ENCODE data around the gene LRCOL1.

DNA sequence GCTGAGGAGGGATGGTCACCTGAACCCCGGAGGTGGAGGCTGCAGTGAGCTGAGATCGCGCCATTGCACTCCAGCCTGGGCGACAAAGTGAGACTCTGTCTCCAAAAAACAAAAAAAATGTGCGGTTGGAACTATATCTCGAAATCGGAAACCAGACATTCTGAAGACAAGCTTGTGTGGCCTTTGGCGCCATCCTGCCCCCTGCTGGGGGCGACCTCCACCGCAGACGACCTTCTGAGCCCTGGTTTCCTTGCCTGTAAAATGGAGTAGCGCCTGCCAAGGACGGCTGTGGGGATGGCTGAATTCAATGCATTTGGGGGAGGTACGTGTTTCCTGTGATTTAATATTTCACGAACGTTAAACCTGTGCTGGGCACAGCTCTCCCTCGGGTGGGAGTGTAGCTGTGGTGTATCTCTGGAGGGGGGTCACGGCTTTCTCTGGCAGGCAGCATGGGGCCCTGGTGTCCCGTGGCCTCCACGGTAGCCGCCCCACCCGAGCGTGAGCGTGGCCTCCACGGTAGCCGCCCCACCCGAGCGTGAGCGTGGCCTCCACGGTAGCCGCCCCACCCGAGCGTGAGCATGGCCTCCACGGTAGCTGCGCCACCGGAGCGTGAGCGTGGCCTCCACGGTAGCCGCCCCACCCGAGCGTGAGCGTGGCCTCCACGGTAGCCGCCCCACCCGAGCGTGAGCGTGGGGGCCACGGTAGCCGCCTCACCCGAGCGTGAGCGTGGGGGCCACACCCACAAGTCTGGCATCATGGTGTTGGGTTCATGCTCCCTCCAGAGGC is 55.3 kb downstream of the LRCOL1 start:
- TF ChIP-seq, protein P1, sequence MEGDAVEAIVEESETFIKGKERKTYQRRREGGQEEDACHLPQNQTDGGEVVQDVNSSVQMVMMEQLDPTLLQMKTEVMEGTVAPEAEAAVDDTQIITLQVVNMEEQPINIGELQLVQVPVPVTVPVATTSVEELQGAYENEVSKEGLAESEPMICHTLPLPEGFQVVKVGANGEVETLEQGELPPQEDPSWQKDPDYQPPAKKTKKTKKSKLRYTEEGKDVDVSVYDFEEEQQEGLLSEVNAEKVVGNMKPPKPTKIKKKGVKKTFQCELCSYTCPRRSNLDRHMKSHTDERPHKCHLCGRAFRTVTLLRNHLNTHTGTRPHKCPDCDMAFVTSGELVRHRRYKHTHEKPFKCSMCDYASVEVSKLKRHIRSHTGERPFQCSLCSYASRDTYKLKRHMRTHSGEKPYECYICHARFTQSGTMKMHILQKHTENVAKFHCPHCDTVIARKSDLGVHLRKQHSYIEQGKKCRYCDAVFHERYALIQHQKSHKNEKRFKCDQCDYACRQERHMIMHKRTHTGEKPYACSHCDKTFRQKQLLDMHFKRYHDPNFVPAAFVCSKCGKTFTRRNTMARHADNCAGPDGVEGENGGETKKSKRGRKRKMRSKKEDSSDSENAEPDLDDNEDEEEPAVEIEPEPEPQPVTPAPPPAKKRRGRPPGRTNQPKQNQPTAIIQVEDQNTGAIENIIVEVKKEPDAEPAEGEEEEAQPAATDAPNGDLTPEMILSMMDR (IDR thresholded peaks at IDR 0.05; ENCODE audit: low read length): no peak
- TF ChIP-seq EZH2phosphoT487 (IDR thresholded peaks at IDR 0.05; ENCODE audit: low read length): no peak
